NCI-H187 treated with DMSO at 0.1 percent for 48 hours (cell line): ENCODE measurements around the gene RMI1.

ENCODE experiments used
- DNase-seq: peaks from one replicate; lab custom pipeline; 2025; lab: John Stamatoyannopoulos, UW

The RMI1 gene

GRCh38 chr9:83969602-83970001 is 11.0 kb upstream of the RMI1 start:
- no peak for DNase-seq

GRCh38 chr9:83971485-83971884 is 9.1 kb upstream of the RMI1 start:
- no peak for DNase-seq

GRCh38 chr9:83972286-83972685 is 8.3 kb upstream of the RMI1 start:
- no peak for DNase-seq

- DNase-seq: no peak
Measured at GRCh38 chr9:83975300-83975699, 5.3 kb upstream of the RMI1 start.

- DNase-seq: no peak
Measured at GRCh38 chr9:83976372-83976771, 4.2 kb upstream of the RMI1 start.

GRCh38 chr9:83977196-83977595 is 3.4 kb upstream of the RMI1 start:
- DNase-seq: no peak

- no peak for DNase-seq
Measured at GRCh38 chr9:83978992-83979811, 1.4 kb upstream of the RMI1 start.

GRCh38 chr9:83979812-83980394 is 702 bp upstream of the RMI1 start, which contains the start of gene HNRNPK:
Gene HNRNPK, minus strand, starts transcription at chr9:83980215. Its CDS starts 1,963 bp downstream, at chr9:83978252.
- DNase-seq: peak; percentile 39

- DNase-seq: no peak
Measured at GRCh38 chr9:83981126-83981871, 694 bp downstream of the RMI1 start.

GRCh38 chr9:83986195-83986594 is 5.6 kb downstream of the RMI1 start:
- DNase-seq: no peak

- no peak for DNase-seq
Measured at GRCh38 chr9:83986765-83987401, 6.3 kb downstream of the RMI1 start.

- no peak for DNase-seq
Measured at GRCh38 chr9:83987402-83987791, 6.8 kb downstream of the RMI1 start.

- DNase-seq: no peak
Measured at GRCh38 chr9:83988411-83988810, 7.8 kb downstream of the RMI1 start.

GRCh38 chr9:83991355-83991754 is 10.8 kb downstream of the RMI1 start:
- DNase-seq: no peak

GRCh38 chr9:83992407-83992806 is 11.8 kb downstream of the RMI1 start:
- DNase-seq: no peak

GRCh38 chr9:83992901-83993300 is 12.3 kb downstream of the RMI1 start:
- DNase-seq: no peak

- no peak for DNase-seq
Measured at GRCh38 chr9:83996126-83996525, 15.5 kb downstream of the RMI1 start.

- DNase-seq: no peak
Measured at GRCh38 chr9:83999141-83999918, 18.7 kb downstream of the RMI1 start.

- DNase-seq: no peak
Measured at GRCh38 chr9:84000186-84000585, 19.6 kb downstream of the RMI1 start.

GRCh38 chr9:84001621-84002020 is 21.0 kb downstream of the RMI1 start:
- DNase-seq: no peak

- DNase-seq: no peak
Measured at GRCh38 chr9:84002344-84002743, 21.7 kb downstream of the RMI1 start.

GRCh38 chr9:84003246-84003645 is 22.6 kb downstream of the RMI1 start:
- DNase-seq: no peak
